GM19238 (cell line): ENCODE measurements around the gene CASR.
"Not testable (repeated sequence)": the region's sequence is repeated elsewhere in the genome, so short reads cannot be mapped to it uniquely, and the experiment has no call there.

Experiments
- DNase-seq: peaks from one replicate; pipeline ENCODE4 v3.0.0; 2011; ENCODE audit warnings: low spot score; ENCODE audit not compliant: insufficient read length

Gene CASR, protein sequence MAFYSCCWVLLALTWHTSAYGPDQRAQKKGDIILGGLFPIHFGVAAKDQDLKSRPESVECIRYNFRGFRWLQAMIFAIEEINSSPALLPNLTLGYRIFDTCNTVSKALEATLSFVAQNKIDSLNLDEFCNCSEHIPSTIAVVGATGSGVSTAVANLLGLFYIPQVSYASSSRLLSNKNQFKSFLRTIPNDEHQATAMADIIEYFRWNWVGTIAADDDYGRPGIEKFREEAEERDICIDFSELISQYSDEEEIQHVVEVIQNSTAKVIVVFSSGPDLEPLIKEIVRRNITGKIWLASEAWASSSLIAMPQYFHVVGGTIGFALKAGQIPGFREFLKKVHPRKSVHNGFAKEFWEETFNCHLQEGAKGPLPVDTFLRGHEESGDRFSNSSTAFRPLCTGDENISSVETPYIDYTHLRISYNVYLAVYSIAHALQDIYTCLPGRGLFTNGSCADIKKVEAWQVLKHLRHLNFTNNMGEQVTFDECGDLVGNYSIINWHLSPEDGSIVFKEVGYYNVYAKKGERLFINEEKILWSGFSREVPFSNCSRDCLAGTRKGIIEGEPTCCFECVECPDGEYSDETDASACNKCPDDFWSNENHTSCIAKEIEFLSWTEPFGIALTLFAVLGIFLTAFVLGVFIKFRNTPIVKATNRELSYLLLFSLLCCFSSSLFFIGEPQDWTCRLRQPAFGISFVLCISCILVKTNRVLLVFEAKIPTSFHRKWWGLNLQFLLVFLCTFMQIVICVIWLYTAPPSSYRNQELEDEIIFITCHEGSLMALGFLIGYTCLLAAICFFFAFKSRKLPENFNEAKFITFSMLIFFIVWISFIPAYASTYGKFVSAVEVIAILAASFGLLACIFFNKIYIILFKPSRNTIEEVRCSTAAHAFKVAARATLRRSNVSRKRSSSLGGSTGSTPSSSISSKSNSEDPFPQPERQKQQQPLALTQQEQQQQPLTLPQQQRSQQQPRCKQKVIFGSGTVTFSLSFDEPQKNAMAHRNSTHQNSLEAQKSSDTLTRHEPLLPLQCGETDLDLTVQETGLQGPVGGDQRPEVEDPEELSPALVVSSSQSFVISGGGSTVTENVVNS

DNA sequence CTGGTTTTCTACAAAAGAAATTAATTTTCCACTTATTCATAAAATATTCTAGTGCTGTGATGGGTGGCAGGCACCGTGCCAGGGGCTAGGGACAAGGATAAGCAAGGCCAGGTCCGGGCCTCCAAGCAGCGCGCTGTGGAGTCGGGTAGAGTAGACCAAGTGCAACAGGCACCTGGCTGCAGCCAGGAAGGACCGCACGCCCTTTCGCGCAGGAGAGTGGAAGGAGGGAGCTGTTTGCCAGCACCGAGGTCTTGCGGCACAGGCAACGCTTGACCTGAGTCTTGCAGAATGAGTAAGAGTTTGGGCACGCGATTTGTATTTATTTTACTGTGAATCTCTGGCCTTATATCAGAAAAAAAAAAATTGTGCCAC lies at the start of gene CASR:
Gene CASR, plus strand, starts transcription at position 148 of the 372 bp plus-strand sequence. CDS start 70,522 bp downstream, outside the sequence.
- DNase-seq, result no peak

DNA sequence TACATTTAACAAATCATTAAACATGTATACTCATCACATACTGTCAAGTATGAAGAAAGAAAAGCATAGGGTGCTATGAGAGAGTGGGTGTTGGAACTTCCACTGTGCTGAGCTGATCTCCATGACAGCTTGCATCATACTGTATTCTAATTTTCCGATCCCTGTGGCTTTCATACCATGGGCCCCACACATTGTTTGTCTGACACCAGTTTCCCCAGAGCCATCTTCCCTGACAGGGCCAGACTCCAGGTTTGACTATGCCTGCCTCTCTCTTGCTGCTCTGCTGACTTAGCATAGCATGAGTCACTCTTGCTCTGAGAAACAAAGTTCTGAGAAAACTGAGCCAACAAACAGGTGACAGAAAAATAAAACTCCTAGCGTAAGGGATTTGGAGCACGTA lies 37.0 kb upstream of the CASR start:
- DNase-seq, result no peak

- no peak for DNase-seq
Measured at GRCh38 chr3:122148941-122149627, 34.4 kb upstream of the CASR start.

GRCh38 chr3:122151480-122151879 lies 32.0 kb upstream of the CASR start:
- no peak for DNase-seq

DNA sequence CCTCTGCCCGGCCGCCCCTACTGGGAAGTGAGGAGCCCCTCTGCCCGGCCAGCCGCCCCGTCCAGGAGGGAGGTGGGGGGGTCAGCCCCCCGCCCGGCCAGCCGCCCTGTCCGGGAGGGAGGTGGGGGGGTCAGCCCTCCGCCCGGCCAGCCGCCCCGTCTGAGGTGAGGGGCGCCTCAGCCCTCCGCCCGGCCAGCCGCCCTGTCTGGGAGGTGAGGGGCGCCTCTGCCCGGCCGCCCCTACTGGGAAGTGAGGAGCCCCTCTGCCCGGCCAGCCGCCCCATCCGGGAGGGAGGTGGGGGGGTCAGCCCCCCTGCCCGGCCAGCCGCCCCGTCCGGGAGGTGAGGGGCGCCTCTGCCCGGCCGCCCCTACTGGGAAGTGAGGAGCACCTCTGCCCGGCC lies 18.5 kb upstream of the CASR start:
- DNase-seq, result not testable (repeated sequence)

- DNase-seq, result no peak
Measured at GRCh38 chr3:122167630-122168029, 15.8 kb upstream of the CASR start.

GRCh38 chr3:122168044-122168443 lies 15.4 kb upstream of the CASR start:
- no peak for DNase-seq

- no peak for DNase-seq
Measured at GRCh38 chr3:122169911-122170310, 13.6 kb upstream of the CASR start.

DNA sequence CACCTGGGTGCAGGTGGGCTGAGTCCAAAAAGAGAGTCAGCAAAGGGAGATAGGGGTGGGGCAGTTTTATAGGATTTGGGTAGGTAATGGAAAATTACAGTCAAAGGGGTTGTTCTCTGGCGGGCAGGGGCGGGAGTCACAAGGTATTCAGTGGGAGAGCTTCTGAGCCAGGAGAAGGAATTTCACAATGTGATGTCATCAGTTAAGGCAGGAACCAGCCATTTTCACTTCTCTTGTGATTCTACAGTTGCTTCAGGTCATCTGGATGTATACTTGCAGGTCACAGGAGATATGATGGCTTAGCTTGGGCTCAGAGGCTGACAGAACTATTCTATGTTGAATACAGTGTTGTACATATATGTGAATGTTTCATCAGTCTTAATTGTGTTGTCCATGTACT lies 12.1 kb upstream of the CASR start:
- not testable (repeated sequence) for DNase-seq

GRCh38 chr3:122178711-122179110 lies 4.8 kb upstream of the CASR start:
- no peak for DNase-seq

GRCh38 chr3:122183893-122184590 lies 574 bp downstream of the CASR start:
- peak; percentile 3 for DNase-seq

DNA sequence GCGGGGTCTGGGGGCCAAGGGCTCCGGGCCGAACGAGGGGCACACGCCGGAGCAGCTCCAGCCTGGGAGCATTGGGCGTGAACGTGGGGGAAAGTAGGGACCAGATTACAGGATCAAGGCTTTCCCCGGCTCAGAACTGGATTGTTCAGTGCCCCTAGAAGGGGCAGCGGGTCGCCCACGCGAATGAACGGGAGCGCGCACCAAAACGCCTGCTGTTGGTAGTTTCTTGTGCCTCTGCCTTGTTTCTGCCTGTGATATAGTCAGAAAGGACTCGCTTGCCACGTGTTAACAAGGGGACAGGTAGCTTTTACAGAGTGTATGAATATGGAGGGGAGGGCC lies 1.1 kb downstream of the CASR start:
- DNase-seq, result no peak

DNA sequence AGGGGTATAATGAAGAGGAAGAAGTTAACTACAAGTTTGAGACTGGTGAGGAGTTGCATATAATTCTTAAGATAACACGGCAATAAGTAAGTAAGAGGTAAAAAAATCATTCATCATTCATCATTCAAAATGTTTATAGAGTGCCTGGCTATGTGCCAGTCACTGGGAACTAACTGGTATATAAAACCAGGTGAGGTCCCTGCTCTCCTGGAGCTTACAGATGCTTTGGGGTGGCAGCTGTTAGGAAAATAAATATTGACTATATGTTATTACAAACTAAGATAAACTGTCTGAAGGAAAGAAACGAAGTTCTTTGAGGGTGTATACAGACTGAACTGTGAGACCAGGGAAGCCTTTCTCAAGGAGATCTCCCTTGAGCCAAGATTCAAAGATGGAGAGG lies 2.9 kb downstream of the CASR start:
- DNase-seq, result no peak

DNA sequence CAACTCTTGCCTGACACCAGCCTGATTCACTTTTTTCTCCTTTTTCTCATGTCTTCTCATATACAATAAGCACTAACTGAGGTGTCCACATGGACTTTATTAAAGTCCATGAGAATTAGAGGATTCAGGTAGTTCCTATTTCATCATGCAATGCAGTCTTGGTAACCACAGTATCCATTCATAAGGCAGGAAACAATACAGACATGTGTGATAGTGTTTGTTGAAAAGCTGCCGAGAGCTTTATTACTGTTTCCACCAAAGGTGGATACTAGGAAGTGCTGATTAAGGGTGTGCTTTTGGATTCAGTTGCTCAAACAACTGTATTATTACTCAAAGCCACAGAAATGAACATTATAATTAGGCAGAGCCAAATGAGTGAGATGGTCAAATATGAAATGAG lies 5.3 kb downstream of the CASR start:
- DNase-seq, result no peak

DNA sequence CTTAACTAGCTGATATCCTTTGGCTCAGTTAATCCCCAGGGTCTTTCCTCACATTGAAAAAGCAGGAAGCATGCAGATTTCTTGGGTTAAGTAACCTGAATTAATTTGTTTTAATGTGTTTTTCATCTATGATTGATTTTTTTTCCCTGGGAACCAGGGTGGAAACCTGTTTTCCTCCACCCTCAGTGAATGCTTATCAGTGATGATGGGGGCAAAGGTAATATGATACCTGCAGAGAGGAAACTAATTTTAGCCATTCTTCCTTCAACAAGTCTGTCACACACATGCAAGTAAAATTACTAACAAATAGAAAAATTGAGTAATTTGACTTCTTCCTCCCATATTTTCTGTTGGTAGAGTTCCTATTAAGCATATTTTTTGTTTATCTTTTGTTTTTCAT lies 5.9 kb downstream of the CASR start:
- no peak for DNase-seq

DNA sequence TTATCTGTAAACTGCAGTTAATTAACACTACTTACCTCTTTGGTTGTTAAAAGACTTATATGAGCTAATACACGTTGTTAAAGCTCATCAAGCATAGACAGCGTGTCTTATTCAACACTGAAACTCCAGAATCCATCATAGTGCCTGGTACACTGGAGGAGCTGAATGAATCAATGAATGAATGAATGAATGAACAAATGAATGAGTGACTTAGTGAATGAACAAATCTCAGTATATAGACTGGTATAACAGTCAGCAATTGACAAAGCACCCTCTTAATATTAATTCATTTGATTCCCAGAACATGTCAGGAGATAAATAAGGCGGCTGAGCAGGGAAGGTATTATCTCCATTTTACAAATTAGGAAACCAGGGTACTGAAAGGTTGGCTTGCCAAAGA lies 7.1 kb downstream of the CASR start:
- no peak for DNase-seq

- DNase-seq, result no peak
Measured at GRCh38 chr3:122198966-122199365, 15.5 kb downstream of the CASR start.

DNA sequence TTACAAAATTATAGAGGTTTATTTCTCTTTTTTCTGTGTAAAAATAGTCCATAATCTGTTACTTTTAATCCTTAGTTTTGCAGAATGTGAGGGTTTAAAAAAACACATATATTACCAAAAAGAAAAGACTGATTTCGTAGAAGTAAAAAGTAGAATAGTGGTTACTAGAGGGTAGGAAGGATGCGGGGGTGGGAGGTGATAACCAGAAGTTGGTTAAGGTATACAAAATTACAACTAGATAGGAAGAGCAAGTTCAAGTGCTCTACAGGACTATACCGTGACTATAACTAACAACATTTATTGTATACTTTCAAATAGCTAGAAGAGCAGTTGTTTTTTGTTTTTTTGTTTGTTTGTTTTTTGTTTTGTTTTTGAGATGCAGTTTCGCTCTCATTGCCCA lies 16.1 kb downstream of the CASR start:
- DNase-seq, result no peak

DNA sequence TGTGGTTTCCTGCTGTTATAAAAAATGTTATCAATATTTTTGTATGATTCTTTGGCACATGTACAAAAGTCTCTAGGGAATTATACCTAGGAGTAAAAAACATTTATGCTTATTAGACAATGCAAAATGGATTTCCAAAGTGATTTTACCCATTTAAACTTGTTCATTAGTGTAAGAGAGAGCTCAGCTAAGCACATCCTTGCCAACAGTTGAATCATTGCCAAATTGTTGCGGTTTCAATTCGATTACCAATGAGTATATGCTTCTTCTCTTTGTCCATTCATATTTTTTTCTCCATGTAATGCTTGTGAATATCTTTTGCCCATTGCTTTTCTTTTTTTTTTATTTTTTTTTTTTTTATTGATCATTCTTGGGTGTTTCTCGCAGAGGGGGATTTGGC lies 17.2 kb downstream of the CASR start:
- no peak for DNase-seq

DNA sequence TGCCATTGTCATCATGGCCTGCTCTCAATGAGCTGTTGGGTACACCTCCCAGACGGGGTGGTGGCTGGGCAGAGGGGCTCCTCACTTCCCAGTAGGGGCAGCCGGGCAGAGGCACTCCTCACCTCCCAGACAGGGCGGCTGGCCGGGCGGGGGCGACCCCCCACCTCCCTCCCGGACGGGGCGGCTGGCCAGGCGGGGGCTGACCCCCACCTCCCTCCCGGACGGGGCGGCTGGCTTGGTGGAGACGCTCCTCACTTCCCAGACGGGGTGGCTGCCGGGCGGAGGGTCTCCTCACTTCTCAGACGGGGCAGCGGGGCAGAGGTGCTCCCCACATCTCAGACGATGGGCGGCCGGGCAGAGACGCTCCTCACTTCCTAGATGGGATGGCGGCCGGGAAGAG lies 18.0 kb downstream of the CASR start:
- not testable (repeated sequence) for DNase-seq

GRCh38 chr3:122208579-122208978 lies 25.1 kb downstream of the CASR start:
- no peak for DNase-seq
